ENCODE results near the gene SPOCK2. TPM values are rescaled to one million over a fixed set of nuclear protein-coding genes. Genes with fewer than 3 reads are reported as not detected.

SPOCK2 gene
- total and polyA plus RNA-seq, 2 of the 4 experiments (the other 2 are of a cell fraction): 0.02 TPM; not detected in 1

DNA sequence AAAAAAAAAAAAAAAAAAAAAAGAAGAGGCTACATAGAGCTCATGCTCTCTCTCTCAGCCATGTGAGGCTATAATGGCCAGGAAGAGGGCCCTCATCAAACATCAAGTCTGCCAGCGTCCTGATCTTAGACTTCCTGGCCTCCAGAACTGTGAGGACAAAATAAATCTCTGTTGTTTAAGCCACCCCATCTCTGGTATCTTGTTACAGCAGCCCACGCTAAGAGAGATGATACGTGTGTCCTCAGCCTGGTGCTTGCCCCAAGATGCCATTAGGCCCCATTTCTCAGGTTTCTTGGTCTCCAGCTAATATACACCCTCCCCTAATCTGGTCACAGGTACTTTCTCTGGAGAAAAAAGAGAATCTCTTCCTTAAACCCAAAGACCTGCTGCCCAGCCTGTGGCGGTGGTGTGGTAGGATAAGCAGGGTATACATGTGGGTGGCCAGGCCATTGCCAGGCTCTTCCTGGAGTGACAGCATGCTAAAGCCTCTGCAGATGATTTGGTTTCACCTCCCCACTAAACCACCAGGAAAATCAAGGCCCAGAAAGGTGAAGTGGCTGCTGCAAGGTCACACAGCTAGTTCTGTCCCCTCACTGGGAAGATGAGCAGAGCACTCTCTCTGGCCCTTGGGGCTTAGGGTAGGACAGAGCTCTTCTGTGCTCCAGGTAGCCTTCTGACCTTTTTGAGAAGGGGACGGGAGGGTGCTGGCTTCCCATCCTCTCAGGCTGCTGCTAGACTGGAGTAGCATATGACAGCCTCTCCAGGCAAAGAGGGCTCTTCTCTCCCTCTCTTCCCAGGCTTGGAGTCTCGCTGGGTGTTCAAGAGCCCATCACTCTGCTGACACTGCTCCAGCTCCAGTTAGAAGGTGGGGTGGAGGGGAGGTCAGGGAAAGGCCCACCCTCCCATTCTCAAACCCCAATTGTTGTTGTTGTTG lies 5.2 kb downstream of the SPOCK2 start:
- Histone ChIP-seq H3K56ac (ENCODE audit: extremely low read depth, insufficient read depth, low read length) (no peak overlapping the region), H4K8ac (ENCODE audit: low read depth in 2 of 2, low read length in 2 of 2) (no peak overlapping the region), H2BK20ac (ENCODE audit: low read depth, low read length) (no peak overlapping the region), H3K4me3 (ENCODE audit: insufficient read depth, low read depth, low read length) (no peak overlapping the region), H2BK120ac (ENCODE audit: low read depth, low read length) (no peak overlapping the region), H4K91ac (ENCODE audit: insufficient read depth, low read depth, low read length) (no peak overlapping the region), H3K4ac (ENCODE audit: low read depth, low read length) (no peak overlapping the region), H3K36me3 (ENCODE audit: control insufficient read depth, insufficient read depth, low read length) (no peaks in the 10 kb centered on the region), H3K27ac (ENCODE audit: insufficient read depth, low read length) (no peak overlapping the region), H3K18ac (ENCODE audit: low read depth, low read length) (no peak overlapping the region), H2AFZ (replicated peaks; ENCODE audit: low read length, poor library complexity) (no peak overlapping the region), H3K9ac (ENCODE audit: low read depth, low read length) (no peak overlapping the region), H3K27me3 (ENCODE audit: control insufficient read depth, insufficient read depth, low read length) (peaks cover 65% of the 10 kb centered on the region), H3K4me1 (ENCODE audit: control insufficient read depth, insufficient read depth, low read length) (peaks cover 5% of the 10 kb centered on the region; the same call in 1 of the 2 replicates), H2AK5ac (ENCODE audit: low read depth, low read length) (no peak overlapping the region), H3K4me2 (ENCODE audit: low read depth, low read length) (no peak overlapping the region), H4K20me1 (ENCODE audit: insufficient read depth, low read length) (no peaks in the 10 kb centered on the region; the same call in 1 of the 2 replicates), H3K23ac (ENCODE audit: low read depth, low read length) (no peak overlapping the region), H2BK5ac (ENCODE audit: low read depth, low read length, poor library complexity, severe bottlenecking) (no peak overlapping the region), H2AK9ac (replicated peaks; ENCODE audit: low read depth, low read length, poor library complexity) (no peak overlapping the region), H4K5ac (ENCODE audit: low read depth, low read length) (no peak overlapping the region), H3K9me1 (ENCODE audit: insufficient read depth, low read length) (no peaks in the 10 kb centered on the region), H2BK15ac (ENCODE audit: low read depth, low read length) (no peak overlapping the region), H3K14ac (replicated peaks; ENCODE audit: low read depth, low read length) (no peak overlapping the region), H3K9me3 (ENCODE audit: control insufficient read depth, insufficient read depth, low read length) (no peaks in the 10 kb centered on the region), H3K79me1 (ENCODE audit: low read depth in 1 of 2, low read length in 2 of 2) (no peaks in the 10 kb centered on the region)
- CTCF ChIA-PET: no interaction called here
- ATAC-seq (ENCODE audit: low read depth) (no peak), DNase-seq (no peak)
- in situ Hi-C loops (cut with MboI; ENCODE audit: low sequenced_read_pairs) (no loop called here), intact Hi-C loops (cut with micrococcal nuclease) (no loop called here), dilution Hi-C loops (cut with HindIII; ENCODE audit: low sequenced_read_pairs, unreplicated experiment) (no loop called here)
- no TSS peak for BruUV-seq (replicated peaks)
- WGBS, 2 experiments (ENCODE audit: extremely low coverage in 2 of 2, insufficient read length in 1 of 2): 80% methylated on average over 1 of the region's 6 CpGs; no CpG with 5 or more reads in 1 of the 2 experiments
- TF ChIP-seq BHLHE40 (IDR thresholded peaks at IDR 0.05; ENCODE audit: low read depth, low read length) (no peak), MAZ (IDR thresholded peaks at IDR 0.05; ENCODE audit: borderline replicate concordance, low read depth, low read length) (no peak), RAD21 (IDR thresholded peaks at IDR 0.05; ENCODE audit: low read length) (no peak), RCOR1 (IDR thresholded peaks at IDR 0.05; ENCODE audit: insufficient replicate concordance, low read length) (no peak)
- POLR2A ChIA-PET (ENCODE audit: unreplicated experiment): no interaction called here
